T-cell (primary cell): Measurements from ENCODE around the gene ACTN1. TPM values are rescaled to one million over a fixed set of nuclear protein-coding genes. Genes with fewer than 3 reads are reported as not detected.

Experiments
- ATAC-seq, 4 experiments: fragments of 200-7000 bp in 3 of 4; fragments of 150-1000 bp in 1 of 4; cut with Tn5 transposase; replicated peaks in 1 of 4; 1 replicate in 3 of 4; 2 replicates in 1 of 4; pipeline ENCODE4 v1.10.0; 2021; ENCODE audit warnings: moderate library complexity in 3 of 4, mild to moderate bottlenecking in 2 of 4, moderate number of reproducible peaks in 1 of 4
- CTCF ChIA-PET, 2 donors: fragments of 300-600 bp; sonication (Branson Sonifier 250); formaldehyde crosslinking; loops; one replicate each; lab custom pipeline; 2022; ENCODE audit warnings: antibody characterized with exemption in 2 of 2; lab: Charles Lee
- POLR2A ChIA-PET, 2 donors: fragments of 300-600 bp; sonication (Branson Sonifier 250); formaldehyde crosslinking; loops; one replicate each; lab custom pipeline; 2022; ENCODE audit warnings: antibody characterized with exemption in 2 of 2; lab: Charles Lee
- DNase-seq, 35 experiments: peaks; one replicate each; pipeline versions ENCODE4 v3.0.0 to v3.0.0-alpha.2; 2013 to 2023
- H3K27ac ChIP-seq: one replicate; pipeline ENCODE4 v1.5.1; 2013; ENCODE audit warnings: low read length
- H3K27me3 ChIP-seq, 2 experiments: replicated peaks in 1 of 2; 1 replicate in 1 of 2; 2 replicates in 1 of 2; pipeline versions ENCODE4 v1.6.1 to v1.7.0; 2013; ENCODE audit warnings: low read length in 1 of 2, mixed read lengths in 1 of 2; ENCODE audit not compliant: control insufficient read depth in 2 of 2, insufficient read depth in 2 of 2; ENCODE audit errors: extremely low read depth in 1 of 2
- H3K36me3 ChIP-seq, 2 donors: 1 replicate in 1 of 2; 2 replicates in 1 of 2; pipeline versions ENCODE4 v1.6.1 to v1.7.0; 2013; ENCODE audit warnings: low read length in 1 of 2; ENCODE audit not compliant: control insufficient read depth in 2 of 2, insufficient read depth in 1 of 2; ENCODE audit errors: extremely low read depth in 1 of 2
- H3K4me1 ChIP-seq, 2 experiments: 1 replicate in 1 of 2; 2 replicates in 1 of 2; pipeline versions ENCODE4 v1.6.1 to v1.7.0; 2013; ENCODE audit warnings: low read length in 2 of 2, mixed read lengths in 1 of 2; ENCODE audit not compliant: insufficient read depth in 2 of 2, control insufficient read depth in 1 of 2; ENCODE audit errors: extremely low read depth in 1 of 2
- H3K4me3 ChIP-seq, 2 donors: 1 replicate in 1 of 2; 2 replicates in 1 of 2; pipeline versions ENCODE4 v1.5.1 to v1.7.0; 2013; ENCODE audit warnings: mild to moderate bottlenecking in 2 of 2, low read length in 1 of 2, moderate library complexity in 1 of 2; ENCODE audit not compliant: control insufficient read depth in 1 of 2; ENCODE audit errors: extremely low read depth in 1 of 2
- H3K9me3 ChIP-seq: 2 replicates; pipeline ENCODE4 v1.7.0; 2013
- H3K27ac Mint-ChIP-seq, 2 donors: one replicate each; pipeline ENCODE4 v1.8.0; 2020 to 2021; ENCODE audit warnings: mild to moderate bottlenecking in 2 of 2, mixed read lengths in 2 of 2
- H3K27me3 Mint-ChIP-seq, 2 donors: one replicate each; pipeline ENCODE4 v1.8.0; 2021 to 2022; ENCODE audit warnings: mixed read lengths in 2 of 2
- H3K36me3 Mint-ChIP-seq: one replicate; pipeline ENCODE4 v1.8.0; 2021; ENCODE audit warnings: mixed read lengths
- H3K4me1 Mint-ChIP-seq, 3 donors: one replicate each; pipeline ENCODE4 v1.8.0; 2020 to 2022; ENCODE audit warnings: mixed read lengths in 3 of 3, mild to moderate bottlenecking in 1 of 3
- H3K4me3 Mint-ChIP-seq, 3 donors: one replicate each; pipeline ENCODE4 v1.8.0; 2020 to 2022; ENCODE audit warnings: mild to moderate bottlenecking in 3 of 3, mixed read lengths in 3 of 3, moderate library complexity in 3 of 3
- H3K9me3 Mint-ChIP-seq, 3 donors: one replicate each; pipeline ENCODE4 v1.8.0; 2020 to 2022; ENCODE audit warnings: mixed read lengths in 3 of 3
- WGBS: methylation state at CpG from one replicate; pipeline ENCODE4 v1.1.5; 2013; ENCODE audit warnings: missing lambda C conversion rate; ENCODE audit not compliant: insufficient coverage; 5-methylcytosine and 5-hydroxymethylcytosine counted together
- total RNA-seq, 35 experiments: library from RNA in 6 of 35; stranded (reverse) in 6 of 35; fragments of 120-200 nt in 1 of 35; gene quantifications; one replicate each; pipeline versions ENCODE4 v1.2.1 to v1.2.4 and lab custom pipeline; 2013 to 2026

ACTN1 gene
- total RNA-seq, 5 donors from 2014 or later (not counting 1 experiment from before 2014, with no cell fraction given) = 84.8 to 219 (median 122) TPM

DNA sequence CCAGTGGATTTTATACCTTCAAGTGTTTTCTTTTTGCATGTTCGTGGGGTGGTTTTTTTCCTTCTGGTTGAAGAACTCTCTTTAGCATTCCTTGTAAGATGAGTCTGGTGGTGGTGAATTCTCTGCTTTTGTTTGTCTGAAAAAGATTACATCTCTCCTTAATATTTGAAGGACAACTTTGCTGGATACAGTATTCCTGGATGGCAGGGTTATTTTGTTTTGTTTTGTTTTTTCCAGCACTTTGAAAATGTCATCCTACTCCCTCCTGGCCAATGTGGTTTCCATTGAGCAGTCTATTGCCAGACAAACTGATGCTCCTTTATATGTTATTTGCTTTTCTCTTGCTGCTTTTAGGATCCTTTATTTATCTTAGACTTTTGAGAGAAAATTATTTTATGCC is 143.0 kb downstream of the ACTN1 start:
- no peaks in the 10 kb centered on the region for H3K27me3 Mint-ChIP-seq
- no peaks in the 10 kb centered on the region for H3K27me3 ChIP-seq
- ATAC-seq (no peak), DNase-seq (no peak)
- CTCF ChIA-PET = no interaction called here
- H3K27ac Mint-ChIP-seq = no peak overlapping the region
- no peaks in the 10 kb centered on the region for H3K36me3 ChIP-seq
- H3K4me3 ChIP-seq = no peak overlapping the region
- peaks cover 13 to 26% (median 17%) of the 10 kb centered on the region in 3 donors for H3K9me3 Mint-ChIP-seq
- peaks cover under 1 to 11% (median 2%) of the 10 kb centered on the region in 3 donors for H3K4me1 Mint-ChIP-seq
- H3K4me1 ChIP-seq = peaks cover 1 to 4% of the 10 kb centered on the region in 2 experiments
- peaks cover 23% of the 10 kb centered on the region for H3K36me3 Mint-ChIP-seq
- no CpG with 5 or more reads among the region's 1 CpG for WGBS
- no peak overlapping the region for H3K27ac ChIP-seq
- POLR2A ChIA-PET = no interaction called here
- no peak overlapping the region for H3K4me3 Mint-ChIP-seq
- H3K9me3 ChIP-seq = peaks cover 13% of the 10 kb centered on the region

DNA sequence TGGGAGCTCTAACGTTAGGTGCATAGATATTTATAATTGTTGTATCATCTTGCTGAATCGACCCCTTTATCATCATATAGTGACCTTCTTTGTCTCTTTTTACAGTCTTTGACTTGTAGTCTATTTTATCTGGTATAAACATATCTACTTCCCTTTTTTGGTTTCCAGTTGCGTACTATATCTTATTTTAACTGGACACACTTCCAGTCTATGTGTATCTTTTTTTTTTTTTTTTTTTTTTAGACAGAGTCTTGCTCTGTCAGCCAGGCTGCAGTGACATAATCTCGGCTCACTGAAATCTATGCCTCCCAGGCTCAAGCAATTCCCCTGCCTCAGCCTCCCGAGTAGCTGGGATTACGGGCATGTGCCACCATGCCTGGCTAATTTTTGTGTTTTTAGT is 144.3 kb downstream of the ACTN1 start:
- Mint-ChIP-seq H3K27me3 (no peaks in the 10 kb centered on the region), H3K9me3 (peaks cover 13 to 27% (median 17%) of the 10 kb centered on the region in 3 donors), H3K4me3 (no peak overlapping the region), H3K36me3 (peaks cover 23% of the 10 kb centered on the region), H3K27ac (no peak overlapping the region), H3K4me1 (peaks cover 0 to 5% (median 0%) of the 10 kb centered on the region in 3 donors)
- H3K4me3 ChIP-seq = no peak overlapping the region
- H3K27me3 ChIP-seq = no peaks in the 10 kb centered on the region
- ATAC-seq (no peak), DNase-seq (no peak)
- peaks cover 13% of the 10 kb centered on the region for H3K9me3 ChIP-seq
- no CpG with 5 or more reads among the region's 6 CpGs for whole genome bisulfite sequencing
- ChIA-PET CTCF (interaction anchor here in 1 of 2 donors (0.6 kb wide), 1 partner anchor 945 kb away, joined by 3 read pairs; no protein-coding TSS in a partner anchor), POLR2A (no interaction called here)
- no peaks in the 10 kb centered on the region for H3K36me3 ChIP-seq
- H3K27ac ChIP-seq = no peak overlapping the region
- no peaks in the 10 kb centered on the region for H3K4me1 ChIP-seq

GRCh38 chr14:68828698-68829097 is 150.4 kb downstream of the ACTN1 start:
- Histone ChIP-seq H3K9me3 (peaks cover 3% of the 10 kb centered on the region), H3K27ac (no peak overlapping the region), H3K27me3 (no peaks in the 10 kb centered on the region), H3K4me1 (peaks cover 2 to 11% of the 10 kb centered on the region in 2 experiments), H3K4me3 (no peak overlapping the region), H3K36me3 (no peaks in the 10 kb centered on the region)
- ChIA-PET CTCF (interaction anchor here in 1 of 2 donors (0.9 kb wide), 2 partner anchors 15 to 16 kb away, joined by 3 to 7 read pairs; no protein-coding TSS in a partner anchor), POLR2A (no interaction called here)
- no peak overlapping the region for H3K27ac Mint-ChIP-seq
- no peaks in the 10 kb centered on the region for H3K36me3 Mint-ChIP-seq
- ATAC-seq = no peak
- DNase-seq = no peak
- H3K27me3 Mint-ChIP-seq = no peaks in the 10 kb centered on the region
- no peak overlapping the region for H3K4me3 Mint-ChIP-seq
- H3K4me1 Mint-ChIP-seq = peaks cover 5 to 10% (median 8%) of the 10 kb centered on the region in 3 donors
- H3K9me3 Mint-ChIP-seq = peaks cover 0 to 12% (median 2%) of the 10 kb centered on the region in 3 donors

DNA sequence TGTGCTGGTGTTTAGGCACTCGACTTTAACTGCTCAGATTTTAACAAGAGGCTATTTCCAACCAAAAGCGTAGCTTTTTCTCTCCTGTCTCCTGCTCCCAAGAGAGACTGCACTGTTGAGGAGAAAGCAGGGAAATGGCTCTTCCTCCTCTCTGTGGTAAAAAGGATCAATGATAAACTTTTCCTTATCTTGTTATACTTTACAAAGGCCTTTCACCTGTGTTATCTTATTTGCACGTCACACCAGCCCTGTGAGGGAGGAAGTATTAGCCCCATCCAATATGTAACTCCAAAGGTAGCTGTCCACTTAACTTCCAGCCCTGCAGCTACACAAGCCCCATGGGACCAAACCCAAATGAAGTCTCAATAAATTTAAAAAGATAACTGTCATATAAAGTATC is 153.4 kb downstream of the ACTN1 start:
- no peaks in the 10 kb centered on the region for H3K36me3 ChIP-seq
- H3K27me3 Mint-ChIP-seq = no peaks in the 10 kb centered on the region
- H3K4me1 ChIP-seq = peaks cover 5 to 34% of the 10 kb centered on the region in 2 experiments
- no peaks in the 10 kb centered on the region for H3K9me3 Mint-ChIP-seq
- no peaks in the 10 kb centered on the region for H3K36me3 Mint-ChIP-seq
- H3K4me3 ChIP-seq = no peak overlapping the region
- 80% methylated on average over 1 of the region's 3 CpGs for WGBS
- H3K4me1 Mint-ChIP-seq = peaks cover 15 to 29% (median 22%) of the 10 kb centered on the region in 3 donors
- H3K27me3 ChIP-seq = no peaks in the 10 kb centered on the region
- ATAC-seq (no peak), DNase-seq (no peak)
- H3K27ac ChIP-seq = no peak overlapping the region
- POLR2A ChIA-PET = no interaction called here
- CTCF ChIA-PET = no interaction called here
- no peak overlapping the region for H3K27ac Mint-ChIP-seq
- H3K9me3 ChIP-seq = no peaks in the 10 kb centered on the region
- no peak overlapping the region for H3K4me3 Mint-ChIP-seq

DNA sequence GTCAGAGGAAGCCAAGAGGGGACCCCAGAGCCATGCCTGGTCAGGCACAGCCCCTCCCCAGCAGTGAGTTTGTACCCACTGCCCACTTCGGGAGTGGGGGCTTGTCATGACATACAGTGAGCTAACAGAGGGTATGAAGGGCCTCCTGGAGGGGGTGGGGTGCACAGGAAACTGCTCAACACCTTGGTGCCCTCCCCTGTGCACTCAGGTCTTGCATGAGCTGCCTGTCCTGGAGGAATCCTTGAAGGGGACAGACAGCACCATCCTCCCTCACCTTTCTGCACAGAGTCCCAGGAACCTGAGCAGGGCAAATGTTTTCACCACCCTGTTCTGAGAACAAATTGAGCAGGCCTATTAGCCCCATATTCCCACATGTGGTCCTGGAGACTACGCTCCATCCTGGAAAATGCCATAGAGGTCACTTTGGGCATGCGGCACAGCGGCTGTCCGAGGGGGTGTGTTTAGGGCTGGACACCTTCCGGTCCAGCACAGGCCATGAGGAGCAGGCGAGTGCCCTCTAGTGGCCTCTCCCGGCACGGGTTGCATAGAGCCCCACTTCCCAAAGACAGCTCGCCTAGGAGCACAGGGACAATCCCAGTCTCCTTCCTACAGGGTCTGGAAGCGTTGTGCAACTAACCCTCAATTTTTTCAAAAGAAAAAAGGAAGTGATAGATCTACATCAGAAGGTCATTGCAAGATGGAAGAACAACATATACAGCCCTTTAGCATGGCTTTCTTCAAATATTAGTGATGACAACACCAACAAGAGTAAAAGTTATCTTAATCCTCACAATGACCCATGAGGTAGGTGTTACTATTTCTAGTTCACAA is 154.4 kb downstream of the ACTN1 start:
- Mint-ChIP-seq H3K27me3 (no peaks in the 10 kb centered on the region), H3K4me1 (peaks cover 25 to 39% (median 32%) of the 10 kb centered on the region in 3 donors), H3K4me3 (no peak overlapping the region), H3K36me3 (no peaks in the 10 kb centered on the region), H3K9me3 (no peaks in the 10 kb centered on the region), H3K27ac (no peak overlapping the region)
- peaks cover 10 to 44% of the 10 kb centered on the region in 2 experiments for H3K4me1 ChIP-seq
- DNase-seq (peak in 3 of 35 experiments; percentile 35 to 53 (median 42)), ATAC-seq (no peak)
- H3K27ac ChIP-seq = no peak overlapping the region
- CTCF ChIA-PET = interaction anchor here (0.6 to 1.0 kb wide), 2 partner anchors 36 to 538 kb away, joined by 3 to 4 read pairs; no protein-coding TSS in a partner anchor
- H3K36me3 ChIP-seq = no peaks in the 10 kb centered on the region
- H3K9me3 ChIP-seq = no peaks in the 10 kb centered on the region
- POLR2A ChIA-PET = no interaction called here
- no peak overlapping the region for H3K4me3 ChIP-seq
- WGBS = 38% methylated on average over 7 of the region's 11 CpGs
- no peaks in the 10 kb centered on the region for H3K27me3 ChIP-seq

DNA sequence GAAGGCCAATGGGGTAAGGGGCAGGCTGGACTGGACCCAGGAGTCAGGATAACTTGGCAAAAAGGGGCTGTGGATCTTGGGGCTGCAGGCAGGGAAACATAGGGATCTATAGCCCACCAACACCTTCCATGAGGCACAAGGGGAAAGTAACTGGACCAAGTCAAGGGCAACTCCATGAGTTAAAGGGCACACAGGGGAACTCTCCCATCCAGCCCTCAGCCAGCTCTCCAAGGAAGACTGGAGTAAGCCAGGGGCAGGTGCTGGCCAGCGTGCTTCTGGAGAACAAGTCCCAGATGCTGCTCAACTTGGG is 154.9 kb downstream of the ACTN1 start:
- no peak for DNase-seq
- ATAC-seq = no peak
- Histone ChIP-seq H3K27ac (no peak overlapping the region), H3K27me3 (no peaks in the 10 kb centered on the region), H3K4me1 (peaks cover 16 to 50% of the 10 kb centered on the region in 2 experiments), H3K36me3 (no peaks in the 10 kb centered on the region), H3K9me3 (no peaks in the 10 kb centered on the region), H3K4me3 (no peak overlapping the region)
- no peaks in the 10 kb centered on the region for H3K27me3 Mint-ChIP-seq
- no peak overlapping the region for H3K4me3 Mint-ChIP-seq
- H3K27ac Mint-ChIP-seq = no peak overlapping the region
- CTCF ChIA-PET = interaction anchor here (0.6 to 1.0 kb wide), 2 partner anchors 35 to 537 kb away, joined by 3 to 4 read pairs; no protein-coding TSS in a partner anchor
- peaks cover 31 to 45% (median 38%) of the 10 kb centered on the region in 3 donors for H3K4me1 Mint-ChIP-seq
- no peaks in the 10 kb centered on the region for H3K9me3 Mint-ChIP-seq
- no peaks in the 10 kb centered on the region for H3K36me3 Mint-ChIP-seq
- POLR2A ChIA-PET = no interaction called here
- 100% methylated on average over 1 of the region's 1 CpG for WGBS
